OCI-LY1 (cell line): ENCODE data around the gene PDE8A.

Experiments
- H2AFZ ChIP-seq: fragments of 200-600 bp; sonication (generic), shearing (Covaris generic); 2 replicates; pipeline ENCODE4 v1.6.0; 2014; ENCODE audit warnings: antibody characterized with exemption, mild to moderate bottlenecking, low read length
- H3F3A ChIP-seq: fragments of 200-600 bp; sonication (generic), shearing (Covaris generic); 2 replicates; pipeline ENCODE4 v1.6.0; 2014; ENCODE audit warnings: mild to moderate bottlenecking, antibody characterized with exemption, low read length, moderate library complexity; ENCODE audit not compliant: insufficient read depth
- H3K27ac ChIP-seq: fragments of 200-600 bp; sonication (generic); 2 replicates; pipeline ENCODE4 v1.5.1; 2014; ENCODE audit warnings: low read length, mixed run types, mild to moderate bottlenecking, low read depth; ENCODE audit not compliant: poor library complexity, severe bottlenecking
- H3K27me3 ChIP-seq: fragments of 200-600 bp; sonication (generic); 2 replicates; pipeline ENCODE4 v1.6.0; 2014; ENCODE audit warnings: antibody characterized with exemption, mild to moderate bottlenecking, low read length, moderate library complexity; ENCODE audit not compliant: insufficient read depth
- H3K36me3 ChIP-seq: fragments of 200-600 bp; sonication (generic); 2 replicates; pipeline ENCODE4 v1.6.1; 2014; ENCODE audit warnings: mild to moderate bottlenecking, antibody characterized with exemption, low read length, moderate library complexity, mixed read lengths; ENCODE audit not compliant: insufficient read depth
- H3K4me1 ChIP-seq: fragments of 200-600 bp; sonication (generic); 2 replicates; pipeline ENCODE4 v1.5.1; 2014; ENCODE audit warnings: mild to moderate bottlenecking, low read length, moderate library complexity; ENCODE audit not compliant: insufficient read depth, severe bottlenecking
- H3K4me2 ChIP-seq: fragments of 200-600 bp; sonication (generic), shearing (Covaris generic); 2 replicates; pipeline ENCODE4 v1.6.1; 2014; ENCODE audit warnings: low read length
- H3K4me3 ChIP-seq: fragments of 200-600 bp; sonication (generic); 2 replicates; pipeline ENCODE4 v1.5.1; 2014; ENCODE audit warnings: low read length, low read depth, mild to moderate bottlenecking, mixed read lengths; ENCODE audit not compliant: poor library complexity, severe bottlenecking
- H3K79me2 ChIP-seq: fragments of 200-600 bp; shearing (Covaris generic); 2 replicates; pipeline ENCODE4 v1.6.1; 2016; ENCODE audit warnings: mixed run types, low read length, mixed read lengths; ENCODE audit not compliant: insufficient read depth
- H3K9ac ChIP-seq: fragments of 200-600 bp; sonication (generic), shearing (Covaris generic); 2 replicates; pipeline ENCODE4 v1.6.1; 2014; ENCODE audit warnings: mild to moderate bottlenecking, low read length, mixed read lengths
- H3K9me2 ChIP-seq: fragments of 200-600 bp; sonication (generic), shearing (Covaris generic); 2 replicates; pipeline ENCODE4 v1.6.1; 2014; ENCODE audit warnings: low read depth, mild to moderate bottlenecking, low read length, mixed read lengths
- H3K9me3 ChIP-seq: fragments of 200-600 bp; shearing (Covaris generic); 2 replicates; pipeline ENCODE4 v1.6.1; 2014; ENCODE audit warnings: low read length, mixed read lengths
- H4K20me1 ChIP-seq: fragments of 200-600 bp; sonication (generic), shearing (Covaris generic); 2 replicates; pipeline ENCODE4 v1.6.0; 2016; ENCODE audit warnings: mild to moderate bottlenecking, low read length; ENCODE audit not compliant: insufficient read depth
- CTCF ChIP-seq: fragments of 200-600 bp; sonication (generic), shearing (Covaris generic); IDR thresholded peaks from 2 replicates; pipeline ENCODE4 v1.5.1; 2017; ENCODE audit warnings: mild to moderate bottlenecking, antibody characterized with exemption, low read length, moderate library complexity, mixed read lengths
- EZH2 ChIP-seq: fragments of 200-600 bp; sonication (generic), shearing (Covaris generic); IDR thresholded peaks from 2 replicates; pipeline ENCODE4 v1.8.0; 2017; ENCODE audit warnings: borderline replicate concordance, mixed run types, mild to moderate bottlenecking, antibody characterized with exemption, low read length, moderate library complexity, mixed read lengths

Gene PDE8A

GRCh38 chr15:85003593-85004312 lies 22.1 kb downstream of the PDE8A start:
- peaks cover 14% of the 10 kb centered on the region for H3K4me1 ChIP-seq
- H3K36me3 ChIP-seq, result no peaks in the 10 kb centered on the region
- no peaks in the 10 kb centered on the region for H3F3A ChIP-seq
- H3K79me2 ChIP-seq, result no peaks in the 10 kb centered on the region
- no peak overlapping the region for H3K27ac ChIP-seq
- no peak overlapping the region for H3K9ac ChIP-seq
- no peak overlapping the region for H3K4me3 ChIP-seq
- no peaks in the 10 kb centered on the region for H3K27me3 ChIP-seq
- H4K20me1 ChIP-seq, result no peaks in the 10 kb centered on the region
- no peak overlapping the region for H3K4me2 ChIP-seq
- TF ChIP-seq EZH2 (no peak), CTCF (no peak)
- no peak overlapping the region for H2AFZ ChIP-seq
- H3K9me3 ChIP-seq, result no peaks in the 10 kb centered on the region
- H3K9me2 ChIP-seq, result no peaks in the 10 kb centered on the region

GRCh38 chr15:85004550-85004949 lies 22.9 kb downstream of the PDE8A start:
- H3F3A ChIP-seq, result no peaks in the 10 kb centered on the region
- no peak overlapping the region for H3K4me2 ChIP-seq
- peaks cover 21% of the 10 kb centered on the region for H3K4me1 ChIP-seq
- TF ChIP-seq CTCF (no peak), EZH2 (no peak)
- no peak overlapping the region for H2AFZ ChIP-seq
- H3K9ac ChIP-seq, result no peak overlapping the region
- no peaks in the 10 kb centered on the region for H3K36me3 ChIP-seq
- no peaks in the 10 kb centered on the region for H4K20me1 ChIP-seq
- no peak overlapping the region for H3K4me3 ChIP-seq
- H3K27me3 ChIP-seq, result no peaks in the 10 kb centered on the region
- H3K9me3 ChIP-seq, result no peaks in the 10 kb centered on the region
- no peaks in the 10 kb centered on the region for H3K79me2 ChIP-seq
- no peak overlapping the region for H3K27ac ChIP-seq
- H3K9me2 ChIP-seq, result no peaks in the 10 kb centered on the region

GRCh38 chr15:85005319-85005718 lies 23.7 kb downstream of the PDE8A start:
- no peak overlapping the region for H3K4me2 ChIP-seq
- H3K27me3 ChIP-seq, result no peaks in the 10 kb centered on the region
- no peaks in the 10 kb centered on the region for H3K79me2 ChIP-seq
- H3K9me3 ChIP-seq, result no peaks in the 10 kb centered on the region
- H3K9ac ChIP-seq, result no peak overlapping the region
- no peaks in the 10 kb centered on the region for H3K9me2 ChIP-seq
- no peak for TF ChIP-seq EZH2
- TF ChIP-seq CTCF, result peak; percentile 17; the same call in 1 of the 2 replicates
- H3K27ac ChIP-seq, result no peak overlapping the region
- H3K4me1 ChIP-seq, result peaks cover 29% of the 10 kb centered on the region
- no peaks in the 10 kb centered on the region for H3F3A ChIP-seq
- H4K20me1 ChIP-seq, result no peaks in the 10 kb centered on the region
- H3K36me3 ChIP-seq, result no peaks in the 10 kb centered on the region
- no peak overlapping the region for H3K4me3 ChIP-seq
- H2AFZ ChIP-seq, result no peak overlapping the region
